ENCODE measurements around the gene ZDHHC8.

ZDHHC8 gene

DNA sequence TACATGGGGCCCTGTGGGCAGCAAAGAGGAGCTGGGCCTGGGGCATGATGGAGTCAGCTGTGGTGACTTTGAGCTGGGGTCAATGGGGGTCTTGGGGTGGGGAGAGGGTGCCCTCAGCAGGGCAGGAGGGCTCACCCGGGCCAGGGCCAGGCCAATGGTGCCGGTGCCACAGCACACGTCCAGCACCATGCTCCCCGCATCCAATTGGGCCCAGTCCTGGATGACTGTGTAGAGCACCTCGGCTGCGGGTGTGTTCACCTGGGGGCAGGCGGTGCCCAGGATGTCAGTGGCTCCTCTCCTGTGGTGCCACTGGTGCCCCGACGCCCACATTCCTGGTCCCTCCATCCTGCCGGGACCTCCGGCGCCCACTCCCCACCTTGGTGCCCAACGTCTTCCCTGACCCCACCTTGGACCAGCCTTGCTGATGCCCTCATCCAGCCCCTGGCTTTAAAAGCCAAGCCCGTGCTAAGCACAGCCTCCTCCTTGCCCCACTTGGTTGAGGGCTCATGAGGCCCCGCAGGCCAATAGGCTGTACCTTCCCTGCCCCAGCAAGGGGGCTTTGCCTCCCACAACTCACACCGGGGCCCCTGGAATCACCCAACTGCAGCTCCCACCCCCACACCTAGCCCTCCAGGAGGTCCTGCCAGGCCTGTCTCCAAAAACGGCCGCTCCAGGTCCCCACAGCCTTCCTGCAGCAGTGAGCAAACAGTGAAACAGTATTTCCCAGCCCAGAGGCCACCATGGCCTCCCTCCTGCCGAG lies 17.9 kb upstream of the ZDHHC8 start:
- no peak for DNase-seq (ENCODE audit: low read depth in 1 of 2, low spot score in 1 of 2)

- DNase-seq (ENCODE audit: low read depth in 1 of 2, low spot score in 1 of 2), result no peak
These were observed 16.8 kb upstream of the ZDHHC8 start for GRCh38 chr22:20114506-20115475.

GRCh38 chr22:20115691-20116375 lies 15.8 kb upstream of the ZDHHC8 start, which contains the start of gene RANBP1:
Gene RANBP1, plus strand, starts transcription at chr22:20116104. Its CDS starts 81 bp downstream, at chr22:20116185.
- no peak for DNase-seq (ENCODE audit: low read depth in 1 of 2, low spot score in 1 of 2)

DNA sequence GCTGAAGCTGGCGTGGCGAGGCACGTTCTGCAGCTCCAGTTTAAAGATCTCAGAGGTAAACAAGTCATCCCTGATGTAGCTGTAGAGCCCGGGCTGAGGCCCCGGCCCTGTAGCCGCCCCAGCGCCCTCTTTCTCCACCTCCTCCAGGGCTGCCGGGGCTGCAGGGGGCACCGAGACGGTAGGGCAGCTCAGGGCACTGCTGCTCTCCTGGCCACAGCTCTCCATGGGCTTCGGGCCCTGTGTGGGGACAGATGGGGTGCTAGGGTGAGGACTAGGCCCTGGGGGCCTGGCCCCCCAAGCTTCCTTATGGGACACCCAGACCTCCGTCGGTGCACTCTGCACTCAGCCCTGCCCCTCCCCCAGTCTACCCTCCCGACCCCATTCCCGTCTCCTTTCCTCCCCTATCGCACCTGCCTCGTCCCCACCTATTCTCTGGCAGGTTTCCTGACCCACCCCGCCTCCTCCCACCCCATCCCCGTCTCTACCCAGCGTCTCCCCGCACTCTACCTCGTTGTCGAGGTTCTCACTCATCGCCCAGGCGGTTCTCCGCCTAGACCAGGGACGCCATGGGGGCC lies 15.1 kb upstream of the ZDHHC8 start:
- DNase-seq (ENCODE audit: low read depth in 1 of 2, low spot score in 1 of 2), result no peak

- peak; percentile 96 for DNase-seq (ENCODE audit: low read depth in 1 of 2, low spot score in 1 of 2)
These were observed 14.5 kb upstream of the ZDHHC8 start, which contains the start of gene TRMT2A for GRCh38 chr22:20116951-20117632. Gene TRMT2A, minus strand, starts transcription at chr22:20117226. Its CDS starts 320 bp downstream, at chr22:20116906.

GRCh38 chr22:20117633-20118299 lies 13.8 kb upstream of the ZDHHC8 start:
- DNase-seq (ENCODE audit: low read depth in 1 of 2, low spot score in 1 of 2), result peak; percentile 64 to 81

- DNase-seq (ENCODE audit: low read depth in 1 of 2, low spot score in 1 of 2), result no peak
These were observed 13.1 kb upstream of the ZDHHC8 start for GRCh38 chr22:20118300-20119020.

DNA sequence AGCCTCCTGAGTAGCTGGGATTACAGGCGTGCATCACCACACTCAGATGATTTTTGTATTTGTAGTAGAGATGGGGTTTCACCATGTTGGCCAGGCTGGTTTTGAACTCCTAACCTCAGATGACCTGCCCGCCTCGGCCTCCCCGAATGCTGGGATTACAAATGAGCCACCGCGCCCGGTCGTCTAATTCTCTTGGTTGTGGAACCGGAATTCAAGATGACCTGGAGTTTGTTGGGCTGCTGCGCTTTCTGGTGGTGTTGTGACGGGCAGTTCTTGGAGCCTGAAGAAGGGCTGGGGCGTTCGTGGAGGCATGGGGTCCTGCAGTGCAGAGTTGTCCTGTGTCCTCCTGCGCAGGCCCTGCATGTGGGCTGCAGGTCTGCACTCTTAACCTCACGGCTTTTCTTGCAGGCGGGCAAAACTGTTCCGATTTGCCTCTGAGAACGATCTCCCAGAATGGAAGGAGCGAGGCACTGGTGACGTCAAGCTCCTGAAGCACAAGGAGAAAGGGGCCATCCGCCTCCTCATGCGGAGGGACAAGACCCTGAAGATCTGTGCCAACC lies 9.7 kb upstream of the ZDHHC8 start:
- no peak for DNase-seq (ENCODE audit: low read depth in 1 of 2, low spot score in 1 of 2)

- DNase-seq (ENCODE audit: low read depth in 1 of 2, low spot score in 1 of 2), result no peak
These were observed 8.1 kb upstream of the ZDHHC8 start for GRCh38 chr22:20123366-20124082.

DNA sequence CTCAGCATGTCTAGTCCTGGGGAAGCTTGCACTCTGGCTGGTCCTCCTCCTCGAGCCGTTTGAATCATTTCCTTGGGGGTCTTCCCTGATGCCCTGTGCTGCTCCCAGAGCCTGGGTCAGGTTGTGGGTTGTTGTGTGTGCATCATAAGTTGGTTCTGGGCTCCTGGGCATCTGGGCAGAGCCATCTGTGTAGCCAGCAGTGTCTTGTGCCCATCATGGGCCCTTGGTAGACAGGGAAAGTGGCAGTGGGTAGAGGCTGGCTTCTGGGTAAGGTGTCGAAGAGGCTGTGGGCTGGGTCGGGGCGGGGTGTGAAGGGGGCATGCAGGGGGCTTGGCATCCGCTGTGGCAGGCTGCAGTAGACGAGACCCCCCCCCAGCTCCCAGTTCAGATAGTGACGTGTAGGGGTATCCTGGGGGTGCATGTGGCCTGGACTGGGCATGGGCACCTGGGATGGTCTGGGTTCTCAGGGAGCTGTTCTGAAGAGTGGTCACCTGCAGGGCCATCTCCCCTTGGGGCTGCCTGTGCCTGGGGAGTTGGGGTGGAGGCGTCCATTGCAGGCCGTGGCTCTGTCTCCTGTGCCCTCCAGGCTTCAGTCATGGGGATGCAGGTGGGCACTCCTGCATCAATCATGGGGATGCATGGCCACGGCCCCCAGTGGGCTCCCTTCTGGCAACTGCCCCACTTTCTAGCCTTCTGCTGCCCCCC lies 7.4 kb upstream of the ZDHHC8 start:
- DNase-seq (ENCODE audit: low read depth in 1 of 2, low spot score in 1 of 2), result no peak

DNA sequence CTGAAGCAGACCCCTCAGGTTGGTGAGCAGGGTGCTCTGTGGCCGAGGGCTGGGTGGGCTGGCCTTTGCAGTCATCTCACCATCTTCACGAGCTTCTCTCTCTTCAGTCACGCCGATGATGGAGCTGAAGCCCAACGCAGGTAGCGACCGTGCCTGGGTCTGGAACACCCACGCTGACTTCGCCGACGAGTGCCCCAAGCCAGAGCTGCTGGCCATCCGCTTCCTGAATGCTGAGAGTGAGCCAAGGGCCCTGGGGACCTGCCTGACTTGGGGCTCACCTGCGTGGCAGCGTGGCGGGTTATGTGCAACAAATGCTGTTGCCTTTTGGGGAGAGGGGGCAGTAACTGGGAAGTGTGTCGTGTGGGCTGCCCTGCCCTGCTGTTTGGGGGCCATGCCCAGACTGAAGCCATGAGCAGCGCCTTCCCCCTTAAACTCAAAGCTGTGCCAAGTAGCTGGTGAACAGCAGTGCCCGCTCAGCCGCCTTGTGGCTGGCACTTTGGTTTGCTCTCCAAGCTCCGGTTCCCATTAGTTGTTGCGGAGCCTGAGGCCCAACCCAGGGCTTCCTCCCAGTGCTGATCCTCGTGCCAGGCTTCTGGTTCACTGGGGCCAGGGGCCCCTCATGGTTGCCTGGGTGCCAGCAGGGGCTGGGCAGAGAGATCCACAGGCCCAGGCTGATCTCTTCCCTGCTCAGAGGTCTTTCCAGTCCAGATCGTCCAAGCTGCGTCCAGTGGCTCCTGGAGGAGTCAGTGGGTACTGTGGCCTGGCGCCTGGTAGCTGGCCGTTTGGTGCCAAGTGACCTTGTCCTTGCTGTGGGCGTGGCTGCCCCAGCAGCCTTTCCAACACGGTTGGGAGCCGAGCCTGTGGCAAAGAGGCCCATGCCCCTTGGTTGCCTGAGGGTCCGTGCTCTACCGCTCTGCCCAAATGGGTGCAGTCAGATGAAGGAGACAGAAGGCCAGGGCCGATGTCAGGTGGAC lies 6.1 kb upstream of the ZDHHC8 start:
- DNase-seq (ENCODE audit: low read depth in 1 of 2, low spot score in 1 of 2), result no peak

DNA sequence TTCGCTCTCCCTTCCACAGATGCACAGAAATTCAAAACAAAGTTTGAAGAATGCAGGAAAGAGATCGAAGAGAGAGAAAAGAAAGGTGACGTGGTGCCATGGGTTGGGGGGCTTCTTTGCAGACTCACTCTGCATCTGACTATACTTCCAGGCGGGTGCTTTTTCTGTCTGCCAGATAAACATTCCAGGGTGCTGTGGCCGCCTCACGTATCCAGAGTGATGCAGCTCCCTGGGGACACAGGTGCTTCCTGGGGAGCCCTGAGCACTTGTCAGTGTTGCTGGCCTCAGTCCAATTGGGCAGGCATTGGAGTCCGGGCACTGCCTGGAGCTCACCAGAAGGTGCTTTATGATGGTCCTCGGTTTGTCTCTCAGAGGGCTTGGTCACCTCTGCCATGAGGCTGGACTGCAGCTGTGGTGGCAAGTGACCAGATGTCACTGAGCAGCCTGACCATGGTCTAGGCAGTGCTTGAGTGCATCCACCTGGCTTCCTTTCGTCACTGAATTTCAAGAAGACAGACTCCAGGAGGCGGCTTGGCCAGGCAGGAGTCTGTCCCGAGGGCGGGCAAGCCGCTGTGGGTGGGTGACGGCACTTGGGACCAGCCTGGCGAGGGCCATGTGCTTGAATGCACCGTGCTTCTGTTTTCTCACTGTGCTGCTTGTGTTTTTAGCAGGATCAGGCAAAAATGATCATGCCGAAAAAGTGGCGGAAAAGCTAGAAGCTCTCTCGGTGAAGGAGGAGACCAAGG lies 5.1 kb upstream of the ZDHHC8 start:
- DNase-seq (ENCODE audit: low read depth in 1 of 2, low spot score in 1 of 2), result no peak

- DNase-seq (ENCODE audit: low read depth in 1 of 2, low spot score in 1 of 2), result no peak
These were observed 4.2 kb upstream of the ZDHHC8 start for GRCh38 chr22:20127318-20127868.

- DNase-seq (ENCODE audit: low read depth in 1 of 2, low spot score in 1 of 2), result no peak
These were observed 3.6 kb upstream of the ZDHHC8 start for GRCh38 chr22:20127869-20128618.

DNA sequence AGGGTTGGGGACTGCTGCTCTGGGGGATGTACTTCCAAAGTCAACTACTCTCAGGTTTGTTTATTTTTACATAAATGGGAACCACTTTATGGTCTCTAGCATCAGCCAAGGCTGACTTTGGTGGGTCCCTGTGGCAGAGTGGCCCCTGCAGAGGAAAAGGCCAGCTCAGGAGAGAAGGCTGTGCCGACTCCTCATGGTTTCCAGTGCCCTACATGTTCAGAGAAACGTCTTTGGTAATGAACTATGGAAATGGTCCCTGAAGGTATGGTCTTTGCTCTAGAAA lies 3.0 kb upstream of the ZDHHC8 start:
- no peak for DNase-seq (ENCODE audit: low read depth in 1 of 2, low spot score in 1 of 2)

All from activated CD4-positive, alpha-beta T cell treated with anti-CD3 and anti-CD28 coated beads, Interleukin-2, amount 50 U/mL, for 24 hours (primary cell).